Measurements from ENCODE around the gene WNK3. TPM values are rescaled to one million over a fixed set of nuclear protein-coding genes. Genes with fewer than 3 reads are reported as not detected.

Gene WNK3
- total and polyA plus RNA-seq, 10 donors, result 0.06 to 1.8 (median 0.97) TPM

GRCh38 chrX:54230435-54231148 lies 127.3 kb downstream of the WNK3 start:
- no peak for DNase-seq
- intact Hi-C loops (cut with DNase I; ENCODE audit: low total_unique reads), result no loop called here
- H3K27ac ChIP-seq, result no peak overlapping the region
- TF ChIP-seq POLR2A (IDR thresholded peaks at IDR 0.05), result no peak
- no peak for TF ChIP-seq POLR2AphosphoS5 (IDR thresholded peaks at IDR 0.05)
- TF ChIP-seq, protein P1, sequence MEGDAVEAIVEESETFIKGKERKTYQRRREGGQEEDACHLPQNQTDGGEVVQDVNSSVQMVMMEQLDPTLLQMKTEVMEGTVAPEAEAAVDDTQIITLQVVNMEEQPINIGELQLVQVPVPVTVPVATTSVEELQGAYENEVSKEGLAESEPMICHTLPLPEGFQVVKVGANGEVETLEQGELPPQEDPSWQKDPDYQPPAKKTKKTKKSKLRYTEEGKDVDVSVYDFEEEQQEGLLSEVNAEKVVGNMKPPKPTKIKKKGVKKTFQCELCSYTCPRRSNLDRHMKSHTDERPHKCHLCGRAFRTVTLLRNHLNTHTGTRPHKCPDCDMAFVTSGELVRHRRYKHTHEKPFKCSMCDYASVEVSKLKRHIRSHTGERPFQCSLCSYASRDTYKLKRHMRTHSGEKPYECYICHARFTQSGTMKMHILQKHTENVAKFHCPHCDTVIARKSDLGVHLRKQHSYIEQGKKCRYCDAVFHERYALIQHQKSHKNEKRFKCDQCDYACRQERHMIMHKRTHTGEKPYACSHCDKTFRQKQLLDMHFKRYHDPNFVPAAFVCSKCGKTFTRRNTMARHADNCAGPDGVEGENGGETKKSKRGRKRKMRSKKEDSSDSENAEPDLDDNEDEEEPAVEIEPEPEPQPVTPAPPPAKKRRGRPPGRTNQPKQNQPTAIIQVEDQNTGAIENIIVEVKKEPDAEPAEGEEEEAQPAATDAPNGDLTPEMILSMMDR (IDR thresholded peaks at IDR 0.05 in 8 of 11, conservative IDR thresholded peaks at IDR 0.05 in 3 of 11), result no peak
- no peaks in the 10 kb centered on the region for H3K9me3 ChIP-seq
- 66 to 88% (median 76%) methylated on average over 4 of the region's 4 CpGs for WGBS, 5 donors
- no peaks in the 10 kb centered on the region for H3K27me3 ChIP-seq (replicated peaks in 1 of 7)
- no peak overlapping the region for H3K4me3 ChIP-seq
- H3K4me1 ChIP-seq, result no peaks in the 10 kb centered on the region
- no peaks in the 10 kb centered on the region for H3K36me3 ChIP-seq

DNA sequence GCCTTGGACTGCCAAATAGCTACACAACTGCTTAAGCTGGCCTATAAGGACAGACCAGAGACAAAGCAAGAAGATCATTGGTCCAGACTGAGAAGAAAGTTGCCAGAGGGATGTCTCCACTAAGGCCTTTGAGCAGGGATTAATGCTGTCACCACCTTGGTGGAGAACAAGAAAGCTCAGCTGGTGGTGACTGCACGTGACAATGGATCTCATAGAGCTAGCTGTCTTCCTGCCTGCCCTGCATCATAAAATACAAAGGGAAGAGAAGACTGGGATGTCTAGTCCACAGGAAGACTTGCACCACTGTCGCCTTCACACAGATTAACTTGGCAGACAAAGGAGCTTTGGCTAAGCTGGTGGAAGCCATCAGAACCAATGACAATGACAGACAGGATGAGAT lies 134.3 kb downstream of the WNK3 start:
- H3K4me3 ChIP-seq, result no peak overlapping the region
- no peaks in the 10 kb centered on the region for H3K9me3 ChIP-seq
- no peaks in the 10 kb centered on the region for H3K27me3 ChIP-seq (replicated peaks in 1 of 7)
- TF ChIP-seq, protein P1 (IDR thresholded peaks at IDR 0.05 in 8 of 11, conservative IDR thresholded peaks at IDR 0.05 in 3 of 11), result no peak
- no peak for TF ChIP-seq POLR2A (IDR thresholded peaks at IDR 0.05)
- no peak for TF ChIP-seq POLR2AphosphoS5 (IDR thresholded peaks at IDR 0.05)
- no peak for DNase-seq
- H3K36me3 ChIP-seq, result no peaks in the 10 kb centered on the region
- no peak overlapping the region for H3K27ac ChIP-seq
- no peaks in the 10 kb centered on the region for H3K4me1 ChIP-seq
- intact Hi-C loops (cut with DNase I; ENCODE audit: low total_unique reads), result no loop called here
- WGBS, 5 donors, result 66 to 95% (median 87%) methylated on average over 2 of the region's 2 CpGs

GRCh38 chrX:54213603-54214002 lies 144.2 kb downstream of the WNK3 start:
- Histone ChIP-seq H3K27me3 (replicated peaks in 1 of 7) (peaks cover 0 to 4% (median 0%) of the 10 kb centered on the region in 7 donors), H3K4me3 (no peak overlapping the region), H3K4me1 (no peaks in the 10 kb centered on the region), H3K27ac (no peak overlapping the region), H3K36me3 (no peaks in the 10 kb centered on the region), H3K9me3 (peaks cover 0 to 6% (median 0%) of the 10 kb centered on the region in 8 donors)
- TF ChIP-seq, protein P1 (IDR thresholded peaks at IDR 0.05 in 8 of 11, conservative IDR thresholded peaks at IDR 0.05 in 3 of 11), result no peak
- TF ChIP-seq POLR2AphosphoS5 (IDR thresholded peaks at IDR 0.05) (no peak), POLR2A (IDR thresholded peaks at IDR 0.05) (no peak)
- intact Hi-C loops (cut with DNase I; ENCODE audit: low total_unique reads), result no loop called here
- DNase-seq, result no peak
- 92 to 98% (median 94%) methylated on average over 3 of the region's 3 CpGs for WGBS, 5 donors

- no peak overlapping the region for H3K27ac ChIP-seq
- DNase-seq, result no peak
- H3K27me3 ChIP-seq (replicated peaks in 1 of 7), result peaks cover 0 to 6% (median 0%) of the 10 kb centered on the region in 7 donors
- WGBS, 5 donors, result 83 to 97% (median 89%) methylated on average over 3 of the region's 3 CpGs
- H3K9me3 ChIP-seq, result no peaks in the 10 kb centered on the region
- no peaks in the 10 kb centered on the region for H3K4me1 ChIP-seq
- intact Hi-C loops (cut with DNase I; ENCODE audit: low total_unique reads), result no loop called here
- no peaks in the 10 kb centered on the region for H3K36me3 ChIP-seq
- no peak for TF ChIP-seq POLR2AphosphoS5 (IDR thresholded peaks at IDR 0.05)
- TF ChIP-seq, protein P1 (IDR thresholded peaks at IDR 0.05 in 8 of 11, conservative IDR thresholded peaks at IDR 0.05 in 3 of 11), result no peak
- TF ChIP-seq POLR2A (IDR thresholded peaks at IDR 0.05), result no peak
- no peak overlapping the region for H3K4me3 ChIP-seq
Measured at GRCh38 chrX:54208531-54208930, 149.3 kb downstream of the WNK3 start.
